Keratinocyte (primary cell): Measurements from ENCODE around the gene CCSAP. TPM values are rescaled to one million over a fixed set of nuclear protein-coding genes. Genes with fewer than 3 reads are reported as not detected.

Experiments used
- DNase-seq: peaks from one replicate; pipeline ENCODE4 v3.0.0-alpha.2; 2011; ENCODE audit warnings: low read depth, missing footprints, low spot score
- FAIRE-seq: peaks from 2 replicates; lab custom pipeline; 2011; peaks lifted over from hg19 to GRCh38; lab: Jason Lieb, UNC
- H2AFZ ChIP-seq: 2 replicates; pipeline ENCODE4 v1.6.0; 2012; ENCODE audit warnings: low read length, control low read depth, inconsistent platforms; ENCODE audit not compliant: control insufficient read depth
- H3K27ac ChIP-seq: 2 replicates; pipeline ENCODE4 v1.5.1; 2011; ENCODE audit warnings: low read length; ENCODE audit not compliant: control insufficient read depth, insufficient read depth
- H3K27me3 ChIP-seq: 3 replicates; pipeline ENCODE4 v1.6.0; 2011; ENCODE audit warnings: low read length; ENCODE audit not compliant: control insufficient read depth, insufficient read depth; ENCODE audit errors: extremely low read depth
- H3K36me3 ChIP-seq, 2 experiments: 2 replicates in 1 of 2; 3 replicates in 1 of 2; pipeline ENCODE4 v1.5.1; 2011; ENCODE audit warnings: low read length in 2 of 2, mild to moderate bottlenecking in 1 of 2; ENCODE audit not compliant: control insufficient read depth in 2 of 2, insufficient read depth in 2 of 2; ENCODE audit errors: extremely low read depth in 1 of 2
- H3K4me1 ChIP-seq: 3 replicates; pipeline ENCODE4 v1.5.1; 2011; ENCODE audit warnings: low read length; ENCODE audit not compliant: control insufficient read depth, insufficient read depth; ENCODE audit errors: extremely low read depth
- H3K4me2 ChIP-seq: 3 replicates; pipeline ENCODE4 v1.6.0; 2011; ENCODE audit warnings: low read depth, low read length; ENCODE audit not compliant: control insufficient read depth, insufficient read depth; ENCODE audit errors: extremely low read depth
- H3K4me3 ChIP-seq, 3 experiments: fragments of 200-600 bp in 1 of 3; sonication (generic) in 1 of 3; 2 replicates in 2 of 3; 3 replicates in 1 of 3; pipeline ENCODE4 v1.5.1; 2011 to 2016; ENCODE audit warnings: low read length in 3 of 3, mild to moderate bottlenecking in 3 of 3, control low read depth in 2 of 3, inconsistent platforms in 1 of 3, low read depth in 1 of 3, mixed read lengths in 1 of 3, mixed run types in 1 of 3, moderate library complexity in 1 of 3; ENCODE audit not compliant: control insufficient read depth in 2 of 3, insufficient read depth in 2 of 3; ENCODE audit errors: extremely low read depth in 1 of 3
- H3K79me2 ChIP-seq: 2 replicates; pipeline ENCODE4 v1.6.0; 2012; ENCODE audit warnings: low read length; ENCODE audit not compliant: control insufficient read depth, insufficient read depth
- H3K9ac ChIP-seq: 3 replicates; pipeline ENCODE4 v1.6.0; 2011; ENCODE audit warnings: low read length; ENCODE audit not compliant: control insufficient read depth, insufficient read depth; ENCODE audit errors: extremely low read depth
- H3K9me1 ChIP-seq: 3 replicates; pipeline ENCODE4 v1.6.0; 2011; ENCODE audit warnings: low read length; ENCODE audit not compliant: control insufficient read depth, insufficient read depth; ENCODE audit errors: extremely low read depth
- H3K9me3 ChIP-seq: 2 replicates; pipeline ENCODE4 v1.5.1; 2012; ENCODE audit warnings: low read depth, low read length; ENCODE audit not compliant: control insufficient read depth
- H4K20me1 ChIP-seq: 3 replicates; pipeline ENCODE4 v1.6.0; 2011; ENCODE audit warnings: low read length; ENCODE audit not compliant: control insufficient read depth, insufficient read depth; ENCODE audit errors: extremely low read depth
- CTCF ChIP-seq, 3 experiments: IDR thresholded peaks in 1 of 3; conservative IDR thresholded peaks in 1 of 3; optimal IDR thresholded peaks in 1 of 3; 2 replicates in 2 of 3; 3 replicates in 1 of 3; pipeline versions ENCODE3 to v1.5.1; 2011; ENCODE audit warnings: low read length in 3 of 3, mild to moderate bottlenecking in 3 of 3, moderate library complexity in 2 of 3, control low read depth in 1 of 3, inconsistent platforms in 1 of 3; ENCODE audit not compliant: insufficient read depth in 2 of 3; ENCODE audit errors: extremely low read depth in 1 of 3
- EZH2 ChIP-seq: IDR thresholded peaks from one replicate; pipeline ENCODE4 v1.6.1; 2012; ENCODE audit warnings: inconsistent platforms, mild to moderate bottlenecking, low read length, moderate library complexity
- dilution Hi-C: fragments of 300-500 bp; cut with MboI; formaldehyde crosslinking; loops from one replicate; pipeline ENCODE4 v1.7.0; 2020; ENCODE audit warnings: low sequenced_read_pairs; ENCODE audit not compliant: extremely low pct_ligation_motif_present
- polyA plus RNA-seq, 5 experiments: library from polyadenylated mRNA; depleted of rRNA in 3 of 5; stranded (reverse) in 3 of 5; stranded (forward) in 1 of 5; unstranded in 1 of 5; fragments of >200 nt; gene quantifications; 1 replicate in 1 of 5; 2 replicates in 3 of 5; 3 replicates in 1 of 5; pipeline versions ENCODE4 v1.2.1 to v1.2.3, GENCODE V29; 2011 to 2012; ENCODE audit warnings: missing spikeins in 2 of 5, low read depth in 1 of 5, low replicate concordance in 1 of 5

CCSAP gene
- polyA plus RNA-seq, 1 donor (not counting 4 experiments of a cell fraction or from before 2014, with no cell fraction given), result 6.5 TPM

- FAIRE-seq (no peak), DNase-seq (no peak)
- H3K27ac ChIP-seq, result no peak overlapping the region
- peaks cover 95% of the 10 kb centered on the region for H3K79me2 ChIP-seq
- H3K4me2 ChIP-seq, result no peak overlapping the region
- H3K9me3 ChIP-seq, result no peaks in the 10 kb centered on the region
- TF ChIP-seq EZH2 (no peak), CTCF (optimal IDR thresholded peaks at IDR 0.05 in 1 of 3, IDR thresholded peaks at IDR 0.05 in 1 of 3, conservative IDR thresholded peaks at IDR 0.05 in 1 of 3; ENCODE audit: extremely low read depth in 1 of 3, insufficient read depth in 2 of 3, low read length in 3 of 3) (no peak)
- dilution Hi-C loops, result no loop called here
- H2AFZ ChIP-seq, result no peak overlapping the region
- H4K20me1 ChIP-seq, result no peaks in the 10 kb centered on the region
- peaks cover 22% of the 10 kb centered on the region for H3K4me1 ChIP-seq
- H3K9me1 ChIP-seq, result no peaks in the 10 kb centered on the region
- no peaks in the 10 kb centered on the region for H3K27me3 ChIP-seq
- H3K36me3 ChIP-seq, result peaks cover 0 to 3% of the 10 kb centered on the region in 2 experiments
- H3K9ac ChIP-seq, result no peak overlapping the region
- H3K4me3 ChIP-seq, result no peak overlapping the region
Measured at GRCh38 chr1:229281339-229281926, 61.4 kb downstream of the CCSAP start.

GRCh38 chr1:229280921-229281320 lies 61.9 kb downstream of the CCSAP start:
- H3K4me3 ChIP-seq, result no peak overlapping the region
- H3K27me3 ChIP-seq, result no peaks in the 10 kb centered on the region
- H3K27ac ChIP-seq, result no peak overlapping the region
- TF ChIP-seq CTCF (optimal IDR thresholded peaks at IDR 0.05 in 1 of 3, IDR thresholded peaks at IDR 0.05 in 1 of 3, conservative IDR thresholded peaks at IDR 0.05 in 1 of 3; ENCODE audit: extremely low read depth in 1 of 3, insufficient read depth in 2 of 3, low read length in 3 of 3), result no peak
- no peak for TF ChIP-seq EZH2
- no peak overlapping the region for H3K4me2 ChIP-seq
- H3K79me2 ChIP-seq, result peaks cover 95% of the 10 kb centered on the region
- H4K20me1 ChIP-seq, result no peaks in the 10 kb centered on the region
- no peaks in the 10 kb centered on the region for H3K9me1 ChIP-seq
- no peak for FAIRE-seq
- no peak overlapping the region for H3K9ac ChIP-seq
- no peak for DNase-seq
- H2AFZ ChIP-seq, result no peak overlapping the region
- no peaks in the 10 kb centered on the region for H3K9me3 ChIP-seq
- peaks cover 17% of the 10 kb centered on the region for H3K4me1 ChIP-seq
- peaks cover 0 to 3% of the 10 kb centered on the region in 2 experiments for H3K36me3 ChIP-seq
- dilution Hi-C loops, result no loop called here
